HepG2 (cell line): ENCODE measurements around the gene KLHL18. TPM values are rescaled to one million over a fixed set of nuclear protein-coding genes. Genes with fewer than 3 reads are reported as not detected.
"Not testable (repeated sequence)": the region's sequence is repeated elsewhere in the genome, so short reads cannot be mapped to it uniquely, and the experiment has no call there.

Source experiments
- ATAC-seq: fragments of 200-7000 bp; cut with Tn5 transposase; 3 replicates; pipeline ENCODE4 v1.9.1; 2020; ENCODE audit warnings: mild to moderate bottlenecking, moderate library complexity
- BruUV-seq: library from RNA; stranded (reverse); fragments of 400-500 nt; replicated peaks from 2 replicates; lab custom pipeline; 2021; lab: Mats Ljungman, UMichigan
- CTCF ChIA-PET: fragments of 300-600 bp; formaldehyde crosslinking; extraction: SDS; loops from one replicate; lab custom pipeline; 2021; ENCODE audit warnings: low total read pairs, inconsistent platforms, low intra/inter-chr PET ratio; lab: Yijun Ruan, JAX
- POLR2A ChIA-PET: fragments of 350-600 bp; sonication (Branson Sonifier 250); formaldehyde crosslinking; loops from one replicate; lab custom pipeline; 2020; ENCODE audit warnings: antibody characterized with exemption, inconsistent platforms; lab: Yijun Ruan, JAX
- DNase-seq: peaks from one replicate; pipeline ENCODE4 v3.0.0-alpha.2; 2015; ENCODE audit warnings: low spot score
- FAIRE-seq: peaks from 3 replicates; lab custom pipeline; 2011; peaks lifted over from hg19 to GRCh38; lab: Jason Lieb, UNC
- H2AFZ ChIP-seq: one replicate; pipeline ENCODE4 v1.6.1; 2011; ENCODE audit warnings: low read length, inconsistent platforms
- H3K27ac ChIP-seq: fragments of 300-600 bp; 3 replicates; pipeline ENCODE4 v1.8.0; 2011; ENCODE audit warnings: mixed run types, mild to moderate bottlenecking, mixed read lengths, low read length, inconsistent platforms; ENCODE audit not compliant: insufficient read depth; ENCODE audit errors: extremely low read length
- H3K27me3 ChIP-seq, 2 experiments: fragments of 200-600 bp in 1 of 2; 2 replicates in 1 of 2; 3 replicates in 1 of 2; pipeline versions ENCODE4 v1.6.0 to v1.8.0; 2011; ENCODE audit warnings: low read length in 2 of 2, mild to moderate bottlenecking in 2 of 2, moderate library complexity in 2 of 2, inconsistent platforms in 1 of 2; ENCODE audit not compliant: insufficient read depth in 2 of 2, control insufficient read depth in 1 of 2
- H3K36me3 ChIP-seq, 2 experiments: fragments of 200-600 bp in 1 of 2; replicated peaks in 1 of 2; 2 replicates in 1 of 2; 3 replicates in 1 of 2; pipeline versions ENCODE4 v1.5.1 to v1.8.0; 2011; ENCODE audit warnings: low read length in 2 of 2, inconsistent platforms in 1 of 2; ENCODE audit not compliant: insufficient read depth in 2 of 2, control insufficient read depth in 1 of 2
- H3K4me1 ChIP-seq: 2 replicates; pipeline ENCODE4 v1.5.1; 2012; ENCODE audit warnings: low read length, inconsistent platforms; ENCODE audit not compliant: insufficient read depth
- H3K4me2 ChIP-seq: 2 replicates; pipeline ENCODE4 v1.6.0; 2011; ENCODE audit warnings: low read depth, low read length, inconsistent platforms
- H3K4me3 ChIP-seq, 3 experiments: fragments of 200-600 bp in 1 of 3; sonication (generic), shearing (Covaris generic) in 1 of 3; replicated peaks in 1 of 3; 2 replicates each; pipeline ENCODE4 v1.5.1; 2011 to 2016; ENCODE audit warnings: low read length in 3 of 3, inconsistent platforms in 2 of 3, low read depth in 2 of 3, mild to moderate bottlenecking in 2 of 3, control low read depth in 1 of 3, mixed read lengths in 1 of 3; ENCODE audit not compliant: insufficient read depth in 1 of 3
- H3K79me2 ChIP-seq: one replicate; pipeline ENCODE4 v1.6.1; 2011; ENCODE audit warnings: low read length, inconsistent platforms; ENCODE audit not compliant: insufficient read depth
- H3K9ac ChIP-seq: 2 replicates; pipeline ENCODE4 v1.6.0; 2011; ENCODE audit warnings: mild to moderate bottlenecking, low read depth, low read length, inconsistent platforms; ENCODE audit not compliant: insufficient read depth
- H3K9me3 ChIP-seq: 2 replicates; pipeline ENCODE4 v1.5.1; 2012; ENCODE audit warnings: mild to moderate bottlenecking, low read length
- H4K20me1 ChIP-seq: 2 replicates; pipeline ENCODE4 v1.6.0; 2011; ENCODE audit warnings: inconsistent platforms, mild to moderate bottlenecking, low read length, moderate library complexity; ENCODE audit not compliant: insufficient read depth
- FOXP1 ChIP-seq, 2 experiments: fragments of 450-650 bp in 1 of 2; IDR thresholded peaks; 2 replicates each; pipeline ENCODE4 v1.6.1; 2017 to 2018; ENCODE audit warnings: antibody characterized with exemption in 1 of 2
- ZNF263 ChIP-seq: sonication (generic); formaldehyde crosslinking; IDR thresholded peaks from 2 replicates; pipeline ENCODE4 v1.4.0; 2020; ENCODE audit warnings: missing genetic modification reagents
- ZNF687 ChIP-seq: sonication (generic); formaldehyde crosslinking; IDR thresholded peaks from 2 replicates; pipeline ENCODE4 v1.5.1; 2020; ENCODE audit warnings: mild to moderate bottlenecking, missing genetic modification reagents, moderate library complexity
- WGBS: methylation state at CpG from one replicate; pipeline ENCODE4 v1.1.6; 2017; ENCODE audit warnings: low lambda C conversion rate; 5-methylcytosine and 5-hydroxymethylcytosine counted together
- in situ Hi-C: cut with HindIII; loops from 2 replicates; pipeline ENCODE4 v1.10.0; 2017; ENCODE audit warnings: low pct_unique_long_range_greater_than_20kb; ENCODE audit not compliant: extremely low pct_ligation_motif_present
- intact Hi-C: fragments of 100-400 bp; cut with micrococcal nuclease; formaldehyde crosslinking; loops from one replicate; pipeline ENCODE4 v1.10.0; 2022; ENCODE audit not compliant: unreplicated experiment
- polyA plus RNA-seq, 8 experiments: library from polyadenylated mRNA; depleted of rRNA in 3 of 8; stranded (reverse) in 7 of 8; unstranded in 1 of 8; fragments of >200 nt; fragmentation: Illumina TruSeq in 4 of 8; extraction: Trizol in 4 of 8; gene quantifications; 2 replicates each; pipeline versions ENCODE4 v1.2.1 to v1.2.3, GENCODE V29; 2011 to 2016; ENCODE audit warnings: low read depth in 4 of 8, missing spikeins in 1 of 8, mixed read lengths in 1 of 8; ENCODE audit not compliant: insufficient read depth in 1 of 8
- total RNA-seq, 5 experiments: library from RNA; depleted of rRNA; stranded (reverse); fragments of >200 nt; fragmentation: Illumina TruSeq; extraction: Trizol; gene quantifications; 2 replicates each; pipeline ENCODE4 v1.2.3, GENCODE V29; 2016; ENCODE audit warnings: low read depth in 1 of 5

Gene KLHL18
- total and polyA plus RNA-seq, 2 of the 13 experiments (the other 11 are each of a cell fraction or from before 2014, with no cell fraction given) = 17.5 to 18.8 TPM

- H3K9me3 ChIP-seq; intact Hi-C loops; H2AFZ ChIP-seq; in situ Hi-C loops; H3K27ac ChIP-seq; H4K20me1 ChIP-seq; DNase-seq; BruUV-seq; H3K9ac ChIP-seq; H3K36me3 ChIP-seq; H3K27me3 ChIP-seq; CTCF ChIA-PET; H3K79me2 ChIP-seq; FAIRE-seq; TF ChIP-seq FOXP1 (CRISPR knock-in tag; IDR thresholded peaks at IDR 0.05): not testable (repeated sequence)
- Histone ChIP-seq H3K4me3 (peak overlapping the region in 1 of 3 experiments; percentile 55; a peak in 1 of 6 replicates), H3K4me2 (peak overlapping the region; percentile 62), H3K4me1 (peaks cover 33% of the 10 kb centered on the region)
- ATAC-seq = peak; percentile 41
- 4% methylated on average over 7 of the region's 8 CpGs for WGBS
- 0 out of 2 replicates have a peak, but pooled peaks have one; percentile 17 for TF ChIP-seq ZNF687 (CRISPR knock-in tag)
- TF ChIP-seq FOXP1 (IDR thresholded peaks at IDR 0.05) = 0 out of 2 replicates have a peak, but pooled peaks have one; percentile 16
- peak; percentile 95 for TF ChIP-seq ZNF263
- POLR2A ChIA-PET = interaction anchor here (4.1 kb wide), 1 partner anchor 10 kb away, joined by 25 read pairs; the partner anchor contains the start of gene PTPN23
These were observed 87.3 kb downstream of the KLHL18 start for GRCh38 chr3:47370020-47370419.
